ENCODE results near the gene KCTD13.
"Not testable (repeated sequence)": the region's sequence is repeated elsewhere in the genome, so short reads cannot be mapped to it uniquely, and the experiment has no call there.

The KCTD13 gene

GRCh38 chr16:29943846-29944799 lies 18.1 kb upstream of the KCTD13 start:
- DNase-seq: peak; percentile 21

GRCh38 chr16:29940656-29941055 lies 14.6 kb upstream of the KCTD13 start:
- DNase-seq: no peak

DNA sequence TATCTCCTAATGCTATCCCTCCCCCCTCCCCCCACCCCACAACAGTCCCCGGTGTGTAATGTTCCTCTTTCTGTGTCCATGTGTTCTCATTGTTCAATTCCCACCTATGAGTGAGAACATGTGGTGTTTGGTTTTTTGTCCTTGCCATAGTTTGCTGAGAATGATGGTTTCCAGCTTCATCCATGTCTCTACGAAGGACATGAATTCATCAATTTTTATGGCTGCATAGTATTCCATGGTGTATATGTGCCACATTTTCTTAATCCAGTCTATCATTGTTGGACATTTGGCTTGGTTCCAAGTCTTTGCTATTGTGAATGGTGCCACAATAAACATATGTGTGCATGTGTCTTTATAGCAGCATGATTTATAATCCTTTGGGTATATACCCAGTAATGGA lies 5.7 kb upstream of the KCTD13 start:
- DNase-seq: not testable (repeated sequence)

GRCh38 chr16:29927070-29927905 lies 1.3 kb upstream of the KCTD13 start:
- no peak for DNase-seq

DNA sequence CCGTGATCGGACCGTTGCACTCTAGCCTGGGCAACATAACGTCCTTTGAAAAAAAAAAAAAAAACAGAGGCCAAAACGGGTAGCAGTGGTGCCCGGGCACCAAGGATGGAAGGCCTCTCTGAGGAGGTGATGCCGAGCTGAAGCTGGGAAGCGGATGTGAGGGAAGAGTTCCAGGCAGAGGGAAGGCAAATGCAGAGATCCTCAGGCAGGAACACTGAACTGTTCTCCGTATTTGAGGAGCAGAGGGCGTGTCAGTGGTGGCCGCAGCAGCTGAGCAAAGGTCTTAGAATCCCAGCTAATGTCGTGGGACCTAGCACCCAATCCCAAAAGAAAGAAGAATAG lies 656 bp upstream of the KCTD13 start:
- DNase-seq: no peak

DNA sequence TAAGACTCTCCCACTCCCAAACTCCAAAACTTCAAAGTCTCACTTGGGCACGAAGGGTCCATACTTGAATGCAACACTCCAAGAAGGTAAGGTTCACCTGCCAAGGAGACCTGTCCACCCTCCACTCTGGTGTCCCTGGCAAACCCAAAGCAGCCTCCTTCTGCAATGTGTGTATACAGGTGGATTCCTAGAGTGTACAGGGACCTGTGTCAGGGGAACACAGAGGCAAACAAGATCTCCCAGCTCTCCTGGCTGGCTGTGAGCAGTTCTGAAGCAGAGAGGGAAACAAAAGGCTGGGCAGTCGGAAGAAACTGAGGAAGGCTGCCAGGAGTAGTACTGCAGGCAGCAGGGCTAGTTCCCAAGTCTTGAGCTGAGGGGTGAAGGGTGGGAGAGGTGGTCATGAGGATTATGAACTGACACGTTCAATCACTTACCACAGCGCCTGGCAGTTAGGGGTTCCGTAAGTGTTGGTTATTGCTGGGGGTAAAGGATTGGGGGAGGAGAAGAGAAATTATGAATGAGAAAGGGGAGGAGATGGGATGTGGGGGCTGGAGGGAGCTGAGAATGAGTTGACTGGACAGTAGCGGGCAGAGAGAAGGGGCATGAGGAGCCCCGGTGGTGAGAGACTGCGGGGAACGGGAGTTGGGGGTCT lies 795 bp downstream of the KCTD13 start:
- DNase-seq: peak; percentile 27

DNA sequence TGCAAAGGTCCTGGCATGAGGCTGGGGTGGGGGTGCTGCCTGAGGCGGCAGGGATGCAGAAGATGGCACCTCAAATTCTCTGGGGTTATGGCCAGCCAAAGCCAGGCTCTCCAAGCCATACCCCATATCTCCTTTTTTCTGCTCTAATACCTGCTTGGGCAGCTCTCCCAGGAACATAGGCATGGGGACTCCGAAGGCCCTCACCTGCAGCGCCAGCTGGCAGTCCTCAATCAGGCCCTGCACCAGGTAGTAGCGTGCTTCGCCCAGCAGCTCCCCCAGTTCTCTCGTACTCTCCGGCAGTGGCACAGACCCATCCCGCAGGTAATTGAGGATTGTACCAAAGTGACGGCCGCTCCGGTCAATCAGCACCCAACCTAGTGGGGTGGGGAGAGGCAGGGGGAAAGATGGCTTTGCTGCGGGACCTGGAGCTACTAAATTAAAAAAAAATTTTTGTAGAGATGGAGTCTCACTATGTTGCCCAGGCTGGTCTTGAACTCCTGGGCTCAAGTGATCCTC lies 3.0 kb downstream of the KCTD13 start:
- no peak for DNase-seq

DNA sequence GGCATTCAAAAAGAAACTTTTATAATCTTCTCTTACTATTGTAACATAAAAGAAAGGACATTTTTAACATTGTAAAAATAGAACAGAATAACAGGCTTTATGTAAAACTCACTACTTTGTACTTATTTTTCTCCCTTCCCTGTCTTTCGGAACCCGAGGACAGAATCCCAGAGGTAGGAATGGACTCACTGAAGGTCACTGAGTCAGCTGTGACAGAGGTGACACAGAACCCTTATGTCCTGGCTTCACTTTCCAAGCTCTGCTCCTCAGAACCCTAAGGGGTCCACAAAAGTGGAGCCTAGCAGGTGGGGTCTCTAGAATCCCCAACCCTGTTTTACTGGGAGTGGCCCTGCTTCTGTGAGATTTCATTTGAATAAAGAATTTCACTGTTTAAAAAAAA lies 3.7 kb downstream of the KCTD13 start:
- no peak for DNase-seq

GRCh38 chr16:29921034-29921385 lies 5.0 kb downstream of the KCTD13 start:
- DNase-seq: no peak

- DNase-seq: no peak
Measured at GRCh38 chr16:29920288-29921033, 5.6 kb downstream of the KCTD13 start.

- no peak for DNase-seq
Measured at GRCh38 chr16:29916979-29917378, 9.0 kb downstream of the KCTD13 start.

DNA sequence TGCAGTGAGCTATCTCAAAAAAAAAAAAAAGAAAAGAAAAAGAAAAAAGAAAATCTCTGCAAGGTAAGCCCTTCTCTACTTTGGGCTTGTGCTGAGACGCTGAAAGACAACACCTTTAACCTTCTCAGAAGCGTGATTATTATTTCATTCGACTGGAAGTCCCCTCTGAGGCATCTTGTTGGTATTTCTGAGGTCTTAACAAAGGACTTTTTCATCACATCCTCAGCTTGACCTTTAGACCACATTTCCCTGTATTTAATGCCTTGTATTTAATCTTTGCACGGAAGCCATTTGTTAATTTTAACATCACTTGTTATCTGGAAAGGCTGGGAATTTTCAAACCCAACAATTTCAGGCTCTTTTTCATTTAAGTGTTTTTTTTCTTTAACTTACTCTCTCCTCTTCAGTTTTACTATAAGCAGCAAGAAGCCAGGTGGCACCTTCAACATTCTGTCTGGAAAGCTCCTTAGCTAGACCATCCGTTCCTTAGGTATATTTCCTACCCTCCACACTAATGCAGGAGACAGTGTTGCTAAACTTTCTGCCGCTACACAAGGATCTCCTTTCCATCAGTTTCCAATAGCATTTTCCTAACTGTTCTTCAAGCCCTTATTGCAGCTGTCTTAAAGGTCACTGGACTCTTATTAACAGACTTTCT lies 10.3 kb downstream of the KCTD13 start:
- no peak for DNase-seq

DNA sequence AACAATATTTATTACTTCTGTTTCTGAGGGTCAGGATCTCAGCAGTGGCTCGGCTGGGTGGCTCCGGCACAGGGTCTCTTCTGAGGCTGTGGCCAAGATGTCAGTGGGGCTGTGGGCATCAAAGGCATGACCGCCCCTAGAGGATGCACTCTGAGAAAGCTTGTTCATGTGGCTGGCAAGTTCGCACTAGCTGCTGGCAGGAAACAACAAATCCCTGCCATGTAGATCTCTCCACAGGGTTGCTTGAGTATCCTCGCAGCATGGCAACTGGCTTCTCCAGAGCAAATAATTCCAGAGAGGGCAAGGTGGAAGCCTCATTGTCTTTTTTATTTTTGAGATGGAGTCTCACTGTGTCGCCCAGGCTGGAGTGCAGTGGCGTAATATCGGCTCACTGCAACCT lies 12.5 kb downstream of the KCTD13 start:
- DNase-seq: no peak

DNA sequence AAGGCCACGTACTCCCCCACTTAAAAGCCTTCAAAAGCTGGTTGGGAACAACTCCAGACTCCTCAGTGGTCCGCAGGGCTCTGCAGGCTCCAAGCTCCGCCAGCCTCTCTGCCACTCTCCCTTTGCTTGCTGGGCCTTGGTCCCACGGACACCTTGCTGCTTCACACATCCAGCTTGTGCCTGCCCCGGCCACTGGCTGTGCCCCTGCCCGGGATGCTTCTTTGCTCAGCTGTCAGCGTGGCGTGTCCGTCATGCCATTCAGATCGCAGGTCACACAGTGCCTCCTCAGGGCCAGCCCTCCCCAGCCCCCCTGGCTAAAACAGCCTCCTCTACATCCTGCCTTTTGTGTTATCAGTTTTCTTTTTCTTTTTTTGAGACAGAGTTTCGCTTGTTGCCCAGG lies 13.9 kb downstream of the KCTD13 start:
- no peak for DNase-seq

DNA sequence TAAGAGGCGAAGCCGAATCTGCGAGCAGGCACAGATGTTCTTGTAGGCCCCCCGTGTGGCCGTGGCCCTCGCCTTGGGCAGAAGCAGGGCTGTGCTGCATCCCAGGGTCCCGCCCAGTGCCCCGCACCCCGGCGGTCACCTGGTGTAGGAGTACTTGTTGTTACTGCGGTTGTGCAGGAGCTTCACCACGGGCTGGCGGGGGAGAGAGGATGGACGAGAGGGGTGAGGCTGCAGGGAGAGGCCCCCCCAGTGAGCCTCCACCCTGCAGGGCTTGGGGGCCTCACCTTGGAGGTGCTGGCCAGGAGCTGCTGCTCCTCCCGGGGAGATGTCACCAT lies 14.4 kb downstream of the KCTD13 start:
- no peak for DNase-seq

DNA sequence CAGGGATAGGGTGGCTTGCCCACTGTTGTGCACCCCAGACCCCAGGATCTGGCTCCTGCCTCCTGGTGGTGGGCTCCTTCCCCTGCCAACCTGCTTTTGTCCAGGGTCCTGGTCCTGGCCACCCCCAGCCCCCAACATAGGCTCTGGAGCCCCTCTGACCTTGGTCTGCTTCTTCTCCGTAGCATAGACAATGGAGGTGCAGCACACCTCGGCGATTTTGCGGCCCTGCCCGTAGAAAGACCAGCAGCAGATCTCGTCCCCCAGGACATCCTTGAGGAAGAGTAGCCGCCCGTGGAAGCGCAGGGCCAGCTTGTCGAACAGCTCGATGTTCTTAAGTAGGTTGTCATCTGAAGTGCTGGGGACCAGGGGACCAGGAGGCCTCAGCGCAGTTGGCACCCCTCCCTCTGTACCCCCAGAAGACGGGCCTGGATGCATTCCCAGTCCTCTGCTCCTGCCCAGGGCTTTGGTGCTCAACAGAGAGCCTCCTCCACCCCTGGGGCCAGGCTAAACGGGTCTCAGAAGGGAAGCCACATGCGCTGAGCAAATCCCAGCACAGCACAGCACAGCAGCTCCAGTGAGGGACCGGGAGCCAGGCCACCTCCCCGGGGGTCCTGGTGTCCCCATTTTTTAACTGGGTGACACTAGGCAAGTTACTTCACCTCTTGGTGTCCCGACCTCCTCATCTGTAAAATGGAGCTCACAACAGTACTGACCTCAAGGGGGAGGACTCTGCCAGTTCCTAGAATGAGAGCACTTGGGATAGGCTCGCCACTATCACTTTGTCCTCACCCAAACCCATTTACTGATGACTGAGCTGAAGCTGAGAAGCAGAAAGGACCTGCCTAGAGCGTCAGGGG lies 15.0 kb downstream of the KCTD13 start:
- no peak for DNase-seq

- DNase-seq: not testable (repeated sequence)
Measured at GRCh38 chr16:29909851-29910250, 16.2 kb downstream of the KCTD13 start.

DNA sequence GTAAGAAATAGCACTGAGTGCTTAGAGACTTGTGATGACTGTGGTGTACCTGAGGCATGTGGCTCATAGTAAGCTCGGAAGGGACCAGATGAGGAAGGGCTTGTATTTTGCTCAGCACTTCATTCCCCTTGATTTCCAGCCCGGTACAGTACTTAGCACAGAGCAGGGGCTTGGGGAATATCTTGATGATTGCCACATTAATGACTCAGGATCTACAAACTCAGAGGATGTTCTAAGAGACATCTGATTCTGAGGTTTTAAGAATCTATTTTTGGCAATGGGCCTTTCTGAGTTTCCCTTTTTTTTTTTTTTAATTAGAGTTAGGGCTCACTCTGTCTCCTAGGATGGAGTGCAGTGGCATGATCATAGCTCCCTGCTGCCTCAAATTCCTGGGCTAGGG lies 16.6 kb downstream of the KCTD13 start:
- no peak for DNase-seq

GRCh38 chr16:29908719-29909220 lies 17.3 kb downstream of the KCTD13 start:
- no peak for DNase-seq

- DNase-seq: no peak
Measured at GRCh38 chr16:29907973-29908372, 18.1 kb downstream of the KCTD13 start.

Data from RPMI8226 (cell line).